H1 (cell line): Measurements from ENCODE around the gene OSBPL3. TPM values are rescaled to one million over a fixed set of nuclear protein-coding genes. Genes with fewer than 3 reads are reported as not detected.

Source experiments
- CTCF ChIA-PET: fragments of 300-600 bp; sonication (Branson Sonifier 250); formaldehyde crosslinking; loops from one replicate; lab custom pipeline; 2021; ENCODE audit not compliant: partially characterized antibody; lab: Charles Lee
- POLR2A ChIA-PET: fragments of 300-600 bp; sonication (Branson Sonifier 250); formaldehyde crosslinking; loops from one replicate; lab custom pipeline; 2021; ENCODE audit warnings: inconsistent platforms; ENCODE audit not compliant: partially characterized antibody; lab: Charles Lee
- DNase-seq, 2 experiments: peaks; one replicate each; pipeline versions ENCODE4 v3.0.0 to v3.0.0-alpha.2; 2010 to 2022; ENCODE audit warnings: low spot score in 2 of 2, low read depth in 1 of 2, mixed read lengths in 1 of 2
- FAIRE-seq: peaks from 2 replicates; lab custom pipeline; 2011; peaks lifted over from hg19 to GRCh38; lab: Jason Lieb, UNC
- H2AFZ ChIP-seq: 2 replicates; pipeline ENCODE4 v1.8.1; 2012; ENCODE audit warnings: low read length, inconsistent platforms
- H2AK5ac ChIP-seq: 2 replicates; pipeline ENCODE4 v1.6.1; 2013; ENCODE audit warnings: low read depth, low read length
- H2BK120ac ChIP-seq: replicated peaks from 2 replicates; pipeline ENCODE3; 2013; ENCODE audit warnings: low read depth, low read length, inconsistent platforms
- H2BK12ac ChIP-seq: 2 replicates; pipeline ENCODE4 v1.6.1; 2013; ENCODE audit warnings: low read depth, low read length
- H2BK15ac ChIP-seq: 2 replicates; pipeline ENCODE4 v1.6.1; 2013; ENCODE audit warnings: low read length
- H2BK20ac ChIP-seq: 2 replicates; pipeline ENCODE4 v1.6.1; 2013; ENCODE audit warnings: low read length
- H2BK5ac ChIP-seq: 2 replicates; pipeline ENCODE4 v1.6.1; 2013; ENCODE audit warnings: low read depth, low read length
- H3K14ac ChIP-seq: 2 replicates; pipeline ENCODE4 v1.6.1; 2013; ENCODE audit warnings: inconsistent platforms; ENCODE audit not compliant: insufficient read length
- H3K18ac ChIP-seq: 2 replicates; pipeline ENCODE4 v1.6.1; 2013; ENCODE audit warnings: low read length; ENCODE audit errors: extremely low read depth
- H3K23ac ChIP-seq: 2 replicates; pipeline ENCODE4 v1.6.1; 2013; ENCODE audit warnings: inconsistent platforms; ENCODE audit not compliant: insufficient read length
- H3K23me2 ChIP-seq: 2 replicates; pipeline ENCODE4 v1.6.1; 2013; ENCODE audit warnings: low read depth, low read length
- H3K27ac ChIP-seq: 2 replicates; pipeline ENCODE4 v1.6.1; 2011; ENCODE audit warnings: low read depth, low read length, inconsistent platforms
- H3K27me3 ChIP-seq, 4 experiments: replicated peaks in 1 of 4; 1 replicate in 1 of 4; 2 replicates in 3 of 4; pipeline versions ENCODE4 v1.6.1 to v1.8.1; 2011 to 2013; ENCODE audit warnings: low read length in 3 of 4, mild to moderate bottlenecking in 3 of 4, inconsistent platforms in 2 of 4, mixed read lengths in 2 of 4, moderate library complexity in 1 of 4; ENCODE audit not compliant: control insufficient read depth in 3 of 4, insufficient read depth in 3 of 4; ENCODE audit errors: extremely low read depth in 1 of 4
- H3K36me3 ChIP-seq, 4 experiments: 2 replicates each; pipeline versions ENCODE4 v1.6.1 to v1.8.1; 2011 to 2013; ENCODE audit warnings: mild to moderate bottlenecking in 4 of 4, low read length in 3 of 4, moderate library complexity in 2 of 4, control low read depth in 1 of 4, inconsistent platforms in 1 of 4; ENCODE audit not compliant: insufficient read depth in 4 of 4, control insufficient read depth in 2 of 4
- H3K4ac ChIP-seq: replicated peaks from 2 replicates; pipeline ENCODE3; 2013; ENCODE audit warnings: low read length, low read depth, mixed read lengths, inconsistent platforms; ENCODE audit not compliant: insufficient read length
- H3K4me1 ChIP-seq, 4 experiments: replicated peaks in 1 of 4; 1 replicate in 1 of 4; 2 replicates in 3 of 4; pipeline versions ENCODE4 v1.6.1 to v1.8.1; 2011 to 2013; ENCODE audit warnings: low read length in 3 of 4, inconsistent platforms in 2 of 4, mixed read lengths in 1 of 4; ENCODE audit not compliant: insufficient read depth in 4 of 4, control insufficient read depth in 3 of 4
- H3K4me2 ChIP-seq, 2 experiments: 2 replicates each; pipeline versions ENCODE4 v1.6.1 to v1.8.1; 2011 to 2013; ENCODE audit warnings: low read depth in 2 of 2, low read length in 2 of 2, control low read depth in 1 of 2, inconsistent platforms in 1 of 2, mild to moderate bottlenecking in 1 of 2; ENCODE audit not compliant: insufficient read depth in 1 of 2
- H3K4me3 ChIP-seq, 4 experiments: fragments of 200-600, 300-600 bp in 1 of 4; sonication (generic), shearing (Covaris generic), sonication (Bioruptor Twin) in 1 of 4; 2 replicates each; pipeline versions ENCODE4 v1.5.1 to v1.8.1; 2011 to 2016; ENCODE audit warnings: low read length in 4 of 4, low read depth in 3 of 4, control low read depth in 2 of 4, inconsistent platforms in 2 of 4, mild to moderate bottlenecking in 2 of 4, mixed read lengths in 1 of 4, moderate library complexity in 1 of 4; ENCODE audit not compliant: insufficient read depth in 2 of 4; ENCODE audit errors: extremely low read depth in 1 of 4
- H3K56ac ChIP-seq: replicated peaks from 2 replicates; pipeline ENCODE3; 2013; ENCODE audit warnings: low read depth, mild to moderate bottlenecking, mixed read lengths, low read length, inconsistent platforms; ENCODE audit not compliant: insufficient read length
- H3K79me1 ChIP-seq: 2 replicates; pipeline ENCODE4 v1.6.1; 2013; ENCODE audit warnings: low read depth, low read length, control low read depth
- H3K79me2 ChIP-seq, 2 experiments: 2 replicates each; pipeline versions ENCODE4 v1.6.1 to v1.8.1; 2012 to 2013; ENCODE audit warnings: low read length in 2 of 2, mild to moderate bottlenecking in 2 of 2, inconsistent platforms in 1 of 2; ENCODE audit not compliant: insufficient read depth in 2 of 2, control insufficient read depth in 1 of 2
- H3K9ac ChIP-seq, 4 experiments: replicated peaks in 1 of 4; 1 replicate in 1 of 4; 2 replicates in 3 of 4; pipeline versions ENCODE4 v1.6.1 to v1.8.1; 2011 to 2013; ENCODE audit warnings: low read depth in 3 of 4, low read length in 3 of 4, control low read depth in 2 of 4, mild to moderate bottlenecking in 2 of 4, moderate library complexity in 2 of 4, inconsistent platforms in 1 of 4; ENCODE audit errors: extremely low read depth in 1 of 4
- H3K9me3 ChIP-seq, 2 experiments: 2 replicates each; pipeline versions ENCODE4 v1.6.1 to v1.8.1; 2012 to 2013; ENCODE audit warnings: mild to moderate bottlenecking in 2 of 2, moderate library complexity in 2 of 2, control low read depth in 1 of 2, inconsistent platforms in 1 of 2, low read depth in 1 of 2, low read length in 1 of 2, mixed read lengths in 1 of 2; ENCODE audit not compliant: insufficient read depth in 2 of 2
- H4K20me1 ChIP-seq, 2 experiments: replicated peaks in 1 of 2; 2 replicates each; pipeline versions ENCODE3 to v1.8.1; 2011 to 2013; ENCODE audit warnings: inconsistent platforms in 2 of 2, low read length in 2 of 2, mild to moderate bottlenecking in 1 of 2; ENCODE audit not compliant: insufficient read depth in 2 of 2, control insufficient read depth in 1 of 2
- H4K5ac ChIP-seq: 2 replicates; pipeline ENCODE4 v1.6.1; 2013; ENCODE audit warnings: low read length, low read depth, mixed read lengths, inconsistent platforms; ENCODE audit not compliant: insufficient read length
- H4K8ac ChIP-seq: 2 replicates; pipeline ENCODE4 v1.8.0; 2013; ENCODE audit warnings: mild to moderate bottlenecking, moderate library complexity, low read length, inconsistent platforms; ENCODE audit not compliant: insufficient read depth; ENCODE audit errors: extremely low read depth
- H4K91ac ChIP-seq: replicated peaks from 2 replicates; pipeline ENCODE3; 2013; ENCODE audit warnings: low read length, mixed read lengths, inconsistent platforms; ENCODE audit not compliant: insufficient read length
- EGR1 ChIP-seq: IDR thresholded peaks from 2 replicates; pipeline ENCODE4 v1.6.1; 2011; ENCODE audit warnings: low read depth, low read length, borderline replicate concordance
- WGBS, 2 experiments: shearing (Covaris generic) in 1 of 2; methylation state at CpG; one replicate each; pipeline versions ENCODE4 v1.1.6 to v1.1.7; 2013 to 2015; ENCODE audit warnings: low lambda C conversion rate in 2 of 2, mixed read lengths in 2 of 2, inconsistent platforms in 1 of 2, low coverage in 1 of 2, missing lambda C conversion rate in 1 of 2; ENCODE audit not compliant: insufficient replicate concordance in 2 of 2, insufficient coverage in 1 of 2, insufficient read length in 1 of 2; ENCODE audit errors: extremely low coverage in 1 of 2, missing lambda C conversion rate in 1 of 2; 5-methylcytosine and 5-hydroxymethylcytosine counted together
- polyA plus RNA-seq, 7 experiments: library from polyadenylated mRNA; depleted of rRNA in 3 of 7; stranded (reverse) in 5 of 7; unstranded in 2 of 7; fragments of >200 nt in 5 of 7; fragments of 200-250 nt in 2 of 7; gene quantifications; 1 replicate in 5 of 7; 2 replicates in 1 of 7; 4 replicates in 1 of 7; pipeline versions ENCODE4 v1.2.1 to v1.2.3, GENCODE V29; 2011 to 2013; ENCODE audit warnings: missing spikeins in 2 of 7, mixed read lengths in 2 of 7
- total RNA-seq: library from RNA; stranded (reverse); fragmentation: NEBNext Ultra II Directional; extraction: Animal tissue kit (Norgen Biotek cat#: 25700); gene quantifications from 2 replicates; pipeline ENCODE4 v1.2.1, GENCODE V29; 2021

Gene OSBPL3
- total and polyA plus RNA-seq, 2 of the 8 experiments (the other 6 are each of a cell fraction or from before 2014, with no cell fraction given): 2.8 to 13.9 TPM

- Histone ChIP-seq H4K8ac (no peak overlapping the region), H3K79me1 (no peaks in the 10 kb centered on the region), H4K5ac (no peak overlapping the region), H3K4me2 (no peak overlapping the region), H3K4me3 (no peak overlapping the region), H2BK20ac (no peak overlapping the region), H3K56ac (no peak overlapping the region), H3K23me2 (peaks cover 12% of the 10 kb centered on the region; the same call in 1 of the 2 replicates), H3K9ac (no peak overlapping the region)
- DNase-seq: no peak
- 82% methylated on average over 1 of the region's 1 CpG; no CpG with 5 or more reads in 1 of the 2 experiments for WGBS, 2 experiments
- TF ChIP-seq EGR1: no peak
- TF ChIP-seq, all 59 proteins: peak for 0
- no peak overlapping the region for H2BK120ac ChIP-seq
- no peaks in the 10 kb centered on the region for H3K79me2 ChIP-seq
- no peak for FAIRE-seq
- no peak overlapping the region for H2BK15ac ChIP-seq
- H3K4me1 ChIP-seq: peaks cover 0 to 7% (median 4%) of the 10 kb centered on the region in 4 experiments; a peak in 5 of 7 replicates
- H3K27me3 ChIP-seq: peaks cover 6 to 29% (median 24%) of the 10 kb centered on the region in 4 experiments
- no peak overlapping the region for H3K14ac ChIP-seq
- ChIA-PET CTCF (interaction anchor here (1.0 kb wide), 1 partner anchor 17 kb away, joined by 3 read pairs; no protein-coding TSS in a partner anchor), POLR2A (no interaction called here)
- H2BK12ac ChIP-seq: no peak overlapping the region
- H3K18ac ChIP-seq: no peak overlapping the region
- H3K4ac ChIP-seq: no peak overlapping the region
- no peak overlapping the region for H3K23ac ChIP-seq
- no peaks in the 10 kb centered on the region for H3K9me3 ChIP-seq
- no peak overlapping the region for H4K91ac ChIP-seq
- no peaks in the 10 kb centered on the region for H3K36me3 ChIP-seq
- H2AK5ac ChIP-seq: no peak overlapping the region
- no peaks in the 10 kb centered on the region for H4K20me1 ChIP-seq
- H2BK5ac ChIP-seq: no peak overlapping the region
- no peak overlapping the region for H3K27ac ChIP-seq
- no peak overlapping the region for H2AFZ ChIP-seq
Measured at GRCh38 chr7:24760968-24761367, 219.0 kb downstream of the OSBPL3 start.
